H1 (cell line): ENCODE measurements around the gene DOP1A. TPM values are rescaled to one million over a fixed set of nuclear protein-coding genes. Genes with fewer than 3 reads are reported as not detected.

Source experiments
- CTCF ChIA-PET: fragments of 300-600 bp; sonication (Branson Sonifier 250); formaldehyde crosslinking; loops from one replicate; lab custom pipeline; 2021; ENCODE audit not compliant: partially characterized antibody; lab: Charles Lee
- POLR2A ChIA-PET: fragments of 300-600 bp; sonication (Branson Sonifier 250); formaldehyde crosslinking; loops from one replicate; lab custom pipeline; 2021; ENCODE audit warnings: inconsistent platforms; ENCODE audit not compliant: partially characterized antibody; lab: Charles Lee
- DNase-seq, 2 experiments: peaks; one replicate each; pipeline versions ENCODE4 v3.0.0 to v3.0.0-alpha.2; 2010 to 2022; ENCODE audit warnings: low spot score in 2 of 2, low read depth in 1 of 2, mixed read lengths in 1 of 2
- FAIRE-seq: peaks from 2 replicates; lab custom pipeline; 2011; peaks lifted over from hg19 to GRCh38; lab: Jason Lieb, UNC
- H2AFZ ChIP-seq: 2 replicates; pipeline ENCODE4 v1.8.1; 2012; ENCODE audit warnings: low read length, inconsistent platforms
- H2AK5ac ChIP-seq: 2 replicates; pipeline ENCODE4 v1.6.1; 2013; ENCODE audit warnings: low read depth, low read length
- H2BK120ac ChIP-seq: replicated peaks from 2 replicates; pipeline ENCODE3; 2013; ENCODE audit warnings: low read depth, low read length, inconsistent platforms
- H2BK12ac ChIP-seq: 2 replicates; pipeline ENCODE4 v1.6.1; 2013; ENCODE audit warnings: low read depth, low read length
- H2BK15ac ChIP-seq: 2 replicates; pipeline ENCODE4 v1.6.1; 2013; ENCODE audit warnings: low read length
- H2BK20ac ChIP-seq: 2 replicates; pipeline ENCODE4 v1.6.1; 2013; ENCODE audit warnings: low read length
- H2BK5ac ChIP-seq: 2 replicates; pipeline ENCODE4 v1.6.1; 2013; ENCODE audit warnings: low read depth, low read length
- H3K14ac ChIP-seq: 2 replicates; pipeline ENCODE4 v1.6.1; 2013; ENCODE audit warnings: inconsistent platforms; ENCODE audit not compliant: insufficient read length
- H3K18ac ChIP-seq: 2 replicates; pipeline ENCODE4 v1.6.1; 2013; ENCODE audit warnings: low read length; ENCODE audit errors: extremely low read depth
- H3K23ac ChIP-seq: 2 replicates; pipeline ENCODE4 v1.6.1; 2013; ENCODE audit warnings: inconsistent platforms; ENCODE audit not compliant: insufficient read length
- H3K23me2 ChIP-seq: 2 replicates; pipeline ENCODE4 v1.6.1; 2013; ENCODE audit warnings: low read depth, low read length
- H3K27ac ChIP-seq: 2 replicates; pipeline ENCODE4 v1.6.1; 2011; ENCODE audit warnings: low read depth, low read length, inconsistent platforms
- H3K27me3 ChIP-seq, 4 experiments: replicated peaks in 1 of 4; 1 replicate in 1 of 4; 2 replicates in 3 of 4; pipeline versions ENCODE4 v1.6.1 to v1.8.1; 2011 to 2013; ENCODE audit warnings: low read length in 3 of 4, mild to moderate bottlenecking in 3 of 4, inconsistent platforms in 2 of 4, mixed read lengths in 2 of 4, moderate library complexity in 1 of 4; ENCODE audit not compliant: control insufficient read depth in 3 of 4, insufficient read depth in 3 of 4; ENCODE audit errors: extremely low read depth in 1 of 4
- H3K36me3 ChIP-seq, 4 experiments: 2 replicates each; pipeline versions ENCODE4 v1.6.1 to v1.8.1; 2011 to 2013; ENCODE audit warnings: mild to moderate bottlenecking in 4 of 4, low read length in 3 of 4, moderate library complexity in 2 of 4, control low read depth in 1 of 4, inconsistent platforms in 1 of 4; ENCODE audit not compliant: insufficient read depth in 4 of 4, control insufficient read depth in 2 of 4
- H3K4ac ChIP-seq: replicated peaks from 2 replicates; pipeline ENCODE3; 2013; ENCODE audit warnings: low read length, low read depth, mixed read lengths, inconsistent platforms; ENCODE audit not compliant: insufficient read length
- H3K4me1 ChIP-seq, 4 experiments: replicated peaks in 1 of 4; 1 replicate in 1 of 4; 2 replicates in 3 of 4; pipeline versions ENCODE4 v1.6.1 to v1.8.1; 2011 to 2013; ENCODE audit warnings: low read length in 3 of 4, inconsistent platforms in 2 of 4, mixed read lengths in 1 of 4; ENCODE audit not compliant: insufficient read depth in 4 of 4, control insufficient read depth in 3 of 4
- H3K4me2 ChIP-seq, 2 experiments: 2 replicates each; pipeline versions ENCODE4 v1.6.1 to v1.8.1; 2011 to 2013; ENCODE audit warnings: low read depth in 2 of 2, low read length in 2 of 2, control low read depth in 1 of 2, inconsistent platforms in 1 of 2, mild to moderate bottlenecking in 1 of 2; ENCODE audit not compliant: insufficient read depth in 1 of 2
- H3K4me3 ChIP-seq, 4 experiments: fragments of 200-600, 300-600 bp in 1 of 4; sonication (generic), shearing (Covaris generic), sonication (Bioruptor Twin) in 1 of 4; 2 replicates each; pipeline versions ENCODE4 v1.5.1 to v1.8.1; 2011 to 2016; ENCODE audit warnings: low read length in 4 of 4, low read depth in 3 of 4, control low read depth in 2 of 4, inconsistent platforms in 2 of 4, mild to moderate bottlenecking in 2 of 4, mixed read lengths in 1 of 4, moderate library complexity in 1 of 4; ENCODE audit not compliant: insufficient read depth in 2 of 4; ENCODE audit errors: extremely low read depth in 1 of 4
- H3K56ac ChIP-seq: replicated peaks from 2 replicates; pipeline ENCODE3; 2013; ENCODE audit warnings: low read depth, mild to moderate bottlenecking, mixed read lengths, low read length, inconsistent platforms; ENCODE audit not compliant: insufficient read length
- H3K79me1 ChIP-seq: 2 replicates; pipeline ENCODE4 v1.6.1; 2013; ENCODE audit warnings: low read depth, low read length, control low read depth
- H3K79me2 ChIP-seq, 2 experiments: 2 replicates each; pipeline versions ENCODE4 v1.6.1 to v1.8.1; 2012 to 2013; ENCODE audit warnings: low read length in 2 of 2, mild to moderate bottlenecking in 2 of 2, inconsistent platforms in 1 of 2; ENCODE audit not compliant: insufficient read depth in 2 of 2, control insufficient read depth in 1 of 2
- H3K9ac ChIP-seq, 4 experiments: replicated peaks in 1 of 4; 1 replicate in 1 of 4; 2 replicates in 3 of 4; pipeline versions ENCODE4 v1.6.1 to v1.8.1; 2011 to 2013; ENCODE audit warnings: low read depth in 3 of 4, low read length in 3 of 4, control low read depth in 2 of 4, mild to moderate bottlenecking in 2 of 4, moderate library complexity in 2 of 4, inconsistent platforms in 1 of 4; ENCODE audit errors: extremely low read depth in 1 of 4
- H3K9me3 ChIP-seq, 2 experiments: 2 replicates each; pipeline versions ENCODE4 v1.6.1 to v1.8.1; 2012 to 2013; ENCODE audit warnings: mild to moderate bottlenecking in 2 of 2, moderate library complexity in 2 of 2, control low read depth in 1 of 2, inconsistent platforms in 1 of 2, low read depth in 1 of 2, low read length in 1 of 2, mixed read lengths in 1 of 2; ENCODE audit not compliant: insufficient read depth in 2 of 2
- H4K20me1 ChIP-seq, 2 experiments: replicated peaks in 1 of 2; 2 replicates each; pipeline versions ENCODE3 to v1.8.1; 2011 to 2013; ENCODE audit warnings: inconsistent platforms in 2 of 2, low read length in 2 of 2, mild to moderate bottlenecking in 1 of 2; ENCODE audit not compliant: insufficient read depth in 2 of 2, control insufficient read depth in 1 of 2
- H4K5ac ChIP-seq: 2 replicates; pipeline ENCODE4 v1.6.1; 2013; ENCODE audit warnings: low read length, low read depth, mixed read lengths, inconsistent platforms; ENCODE audit not compliant: insufficient read length
- H4K8ac ChIP-seq: 2 replicates; pipeline ENCODE4 v1.8.0; 2013; ENCODE audit warnings: mild to moderate bottlenecking, moderate library complexity, low read length, inconsistent platforms; ENCODE audit not compliant: insufficient read depth; ENCODE audit errors: extremely low read depth
- H4K91ac ChIP-seq: replicated peaks from 2 replicates; pipeline ENCODE3; 2013; ENCODE audit warnings: low read length, mixed read lengths, inconsistent platforms; ENCODE audit not compliant: insufficient read length
- WGBS, 2 experiments: shearing (Covaris generic) in 1 of 2; methylation state at CpG; one replicate each; pipeline versions ENCODE4 v1.1.6 to v1.1.7; 2013 to 2015; ENCODE audit warnings: low lambda C conversion rate in 2 of 2, mixed read lengths in 2 of 2, inconsistent platforms in 1 of 2, low coverage in 1 of 2, missing lambda C conversion rate in 1 of 2; ENCODE audit not compliant: insufficient replicate concordance in 2 of 2, insufficient coverage in 1 of 2, insufficient read length in 1 of 2; ENCODE audit errors: extremely low coverage in 1 of 2, missing lambda C conversion rate in 1 of 2; 5-methylcytosine and 5-hydroxymethylcytosine counted together
- polyA plus RNA-seq, 7 experiments: library from polyadenylated mRNA; depleted of rRNA in 3 of 7; stranded (reverse) in 5 of 7; unstranded in 2 of 7; fragments of >200 nt in 5 of 7; fragments of 200-250 nt in 2 of 7; gene quantifications; 1 replicate in 5 of 7; 2 replicates in 1 of 7; 4 replicates in 1 of 7; pipeline versions ENCODE4 v1.2.1 to v1.2.3, GENCODE V29; 2011 to 2013; ENCODE audit warnings: missing spikeins in 2 of 7, mixed read lengths in 2 of 7
- total RNA-seq: library from RNA; stranded (reverse); fragmentation: NEBNext Ultra II Directional; extraction: Animal tissue kit (Norgen Biotek cat#: 25700); gene quantifications from 2 replicates; pipeline ENCODE4 v1.2.1, GENCODE V29; 2021

DOP1A gene
- total and polyA plus RNA-seq, 2 of the 8 experiments (the other 6 are each of a cell fraction or from before 2014, with no cell fraction given): 7.5 to 14.7 TPM

DNA sequence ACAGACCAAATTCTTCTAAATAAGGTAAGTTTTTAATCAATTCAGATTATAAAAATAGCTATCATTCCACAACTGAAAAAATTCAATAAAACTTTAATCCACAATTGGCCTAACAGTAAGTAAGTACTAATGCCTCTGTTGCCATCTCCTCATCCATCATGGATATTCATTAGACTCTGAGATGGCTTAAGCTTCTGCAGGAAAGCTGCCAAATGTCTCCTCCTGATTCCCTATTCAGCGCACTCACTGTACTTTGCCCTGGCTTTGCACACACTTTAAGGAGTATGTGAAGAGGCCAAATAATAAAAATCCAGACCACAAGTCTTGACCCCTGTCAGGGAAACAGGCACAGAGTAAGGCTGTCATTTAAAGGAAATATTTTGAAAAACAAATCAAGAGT lies 102.0 kb downstream of the DOP1A start:
- H2AFZ ChIP-seq: no peak overlapping the region
- H3K14ac ChIP-seq: no peak overlapping the region
- H3K56ac ChIP-seq: no peak overlapping the region
- no peak overlapping the region for H4K91ac ChIP-seq
- no peak overlapping the region for H4K5ac ChIP-seq
- no peak overlapping the region for H4K8ac ChIP-seq
- no peak overlapping the region for H3K18ac ChIP-seq
- WGBS, 2 experiments: 100% methylated on average over 1 of the region's 1 CpG; no CpG with 5 or more reads in 1 of the 2 experiments
- no peak for FAIRE-seq
- H3K23me2 ChIP-seq: no peaks in the 10 kb centered on the region
- no peak overlapping the region for H2BK20ac ChIP-seq
- no peaks in the 10 kb centered on the region; the same call in 1 of the 2 replicates for H3K79me1 ChIP-seq
- no peaks in the 10 kb centered on the region for H3K4me1 ChIP-seq
- H2BK12ac ChIP-seq: no peak overlapping the region
- H4K20me1 ChIP-seq: peaks cover 0 to 2% of the 10 kb centered on the region in 2 experiments
- H2BK120ac ChIP-seq: no peak overlapping the region
- no peak overlapping the region for H3K9ac ChIP-seq
- H3K9me3 ChIP-seq: no peaks in the 10 kb centered on the region
- no peak overlapping the region for H2BK5ac ChIP-seq
- H3K79me2 ChIP-seq: no peaks in the 10 kb centered on the region
- no peak overlapping the region for H3K4me3 ChIP-seq
- no peak overlapping the region for H2BK15ac ChIP-seq
- H3K36me3 ChIP-seq: peaks cover 9 to 87% (median 57%) of the 10 kb centered on the region in 4 experiments; a peak in 7 of 8 replicates
- no peak overlapping the region for H2AK5ac ChIP-seq
- H3K4ac ChIP-seq: no peak overlapping the region
- H3K4me2 ChIP-seq: no peak overlapping the region
- no peaks in the 10 kb centered on the region for H3K27me3 ChIP-seq
- ChIA-PET POLR2A (no interaction called here), CTCF (interaction anchor here (1.1 kb wide), 1 partner anchor 46 kb away, joined by 3 read pairs; no protein-coding TSS in a partner anchor)
- H3K27ac ChIP-seq: no peak overlapping the region
- H3K23ac ChIP-seq: no peak overlapping the region
- no peak for DNase-seq
